WI38 (cell line): ENCODE data around the gene SEC23B.
A peak's percentile ranks its signal among the peaks of the same experiment; 100 is the strongest.

ENCODE experiments used
- H3K4me3 ChIP-seq: 2 replicates; pipeline ENCODE4 v1.5.1; 2011; ENCODE audit warnings: low read depth, mild to moderate bottlenecking, control low read depth, low read length
- TF ChIP-seq, protein P1 (sequence below): IDR thresholded peaks from 2 replicates; pipeline ENCODE4 v1.5.1; 2012; ENCODE audit warnings: low read depth, mild to moderate bottlenecking, control low read depth, low read length

The SEC23B gene

DNA sequence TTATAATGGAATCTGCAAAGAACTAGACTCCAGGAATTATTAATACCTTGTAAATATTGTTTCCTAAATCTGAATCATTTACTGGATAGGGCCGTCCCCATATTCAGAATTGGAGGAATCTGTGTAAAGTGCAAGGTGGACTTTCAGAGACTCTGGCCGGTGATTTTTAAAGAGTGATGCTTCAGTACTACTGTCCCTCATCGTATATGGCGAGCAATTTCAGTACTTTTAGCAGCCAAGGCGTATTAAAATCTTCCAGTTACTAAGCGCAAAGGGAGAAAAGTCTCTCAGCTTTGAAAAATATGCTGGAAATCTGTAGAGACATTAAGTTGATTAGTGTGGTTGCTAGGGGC is 60.0 kb downstream of the SEC23B start:
- peak overlapping the region; percentile 83 for H3K4me3 ChIP-seq

GRCh38 chr20:18571009-18571408 is 63.3 kb downstream of the SEC23B start:
- H3K4me3 ChIP-seq, result no peak overlapping the region
- TF ChIP-seq, protein P1, sequence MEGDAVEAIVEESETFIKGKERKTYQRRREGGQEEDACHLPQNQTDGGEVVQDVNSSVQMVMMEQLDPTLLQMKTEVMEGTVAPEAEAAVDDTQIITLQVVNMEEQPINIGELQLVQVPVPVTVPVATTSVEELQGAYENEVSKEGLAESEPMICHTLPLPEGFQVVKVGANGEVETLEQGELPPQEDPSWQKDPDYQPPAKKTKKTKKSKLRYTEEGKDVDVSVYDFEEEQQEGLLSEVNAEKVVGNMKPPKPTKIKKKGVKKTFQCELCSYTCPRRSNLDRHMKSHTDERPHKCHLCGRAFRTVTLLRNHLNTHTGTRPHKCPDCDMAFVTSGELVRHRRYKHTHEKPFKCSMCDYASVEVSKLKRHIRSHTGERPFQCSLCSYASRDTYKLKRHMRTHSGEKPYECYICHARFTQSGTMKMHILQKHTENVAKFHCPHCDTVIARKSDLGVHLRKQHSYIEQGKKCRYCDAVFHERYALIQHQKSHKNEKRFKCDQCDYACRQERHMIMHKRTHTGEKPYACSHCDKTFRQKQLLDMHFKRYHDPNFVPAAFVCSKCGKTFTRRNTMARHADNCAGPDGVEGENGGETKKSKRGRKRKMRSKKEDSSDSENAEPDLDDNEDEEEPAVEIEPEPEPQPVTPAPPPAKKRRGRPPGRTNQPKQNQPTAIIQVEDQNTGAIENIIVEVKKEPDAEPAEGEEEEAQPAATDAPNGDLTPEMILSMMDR, result no peak

More for the DNA sequence above, 60.0 kb downstream of the SEC23B start:
- TF ChIP-seq, protein P1, result no peak

- TF ChIP-seq, protein P1, result no peak
- no peak overlapping the region for H3K4me3 ChIP-seq
Measured at GRCh38 chr20:18571578-18571977, 63.8 kb downstream of the SEC23B start.

DNA sequence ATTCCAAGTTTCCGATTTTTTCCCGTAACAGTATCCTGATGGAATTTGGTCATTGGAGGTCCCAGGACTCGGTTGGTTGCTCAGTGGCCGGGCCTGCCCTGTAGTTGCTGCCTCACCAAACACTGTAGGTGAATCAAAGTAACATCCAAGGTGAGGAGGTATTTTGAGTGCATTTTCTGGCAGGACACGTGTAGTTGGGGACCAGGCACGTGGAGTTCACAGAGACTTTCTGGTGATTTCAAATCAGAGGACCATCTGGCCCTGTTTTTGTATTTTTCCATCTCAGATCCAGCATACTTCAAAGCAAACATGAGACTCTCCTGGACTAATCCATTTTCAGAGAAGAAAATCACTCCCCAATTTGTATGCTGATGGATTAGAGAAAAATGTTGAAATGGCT is 70.2 kb downstream of the SEC23B start:
- TF ChIP-seq, protein P1, result no peak

DNA sequence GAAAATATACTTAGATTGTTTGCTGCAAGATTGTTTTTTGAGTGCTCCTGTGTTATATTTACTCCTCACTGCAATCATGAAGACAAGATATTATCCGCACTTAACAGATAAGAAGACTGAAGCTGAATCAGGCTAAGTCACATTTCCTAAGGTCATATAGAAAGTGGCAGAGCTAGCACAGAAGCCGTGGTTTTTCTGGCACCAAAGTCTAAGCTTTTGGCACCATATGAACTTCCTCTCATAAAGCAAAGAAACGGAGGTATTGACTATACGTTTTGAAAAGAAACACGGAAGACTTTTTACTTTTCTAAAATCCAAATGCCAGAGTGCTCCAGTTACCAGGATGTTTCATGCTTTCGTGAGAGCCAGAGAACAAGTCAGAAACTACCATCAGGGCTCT is 70.8 kb downstream of the SEC23B start:
- no peak overlapping the region for H3K4me3 ChIP-seq
- TF ChIP-seq, protein P1, result no peak

More for the DNA sequence above, 70.2 kb downstream of the SEC23B start:
- no peak overlapping the region for H3K4me3 ChIP-seq

DNA sequence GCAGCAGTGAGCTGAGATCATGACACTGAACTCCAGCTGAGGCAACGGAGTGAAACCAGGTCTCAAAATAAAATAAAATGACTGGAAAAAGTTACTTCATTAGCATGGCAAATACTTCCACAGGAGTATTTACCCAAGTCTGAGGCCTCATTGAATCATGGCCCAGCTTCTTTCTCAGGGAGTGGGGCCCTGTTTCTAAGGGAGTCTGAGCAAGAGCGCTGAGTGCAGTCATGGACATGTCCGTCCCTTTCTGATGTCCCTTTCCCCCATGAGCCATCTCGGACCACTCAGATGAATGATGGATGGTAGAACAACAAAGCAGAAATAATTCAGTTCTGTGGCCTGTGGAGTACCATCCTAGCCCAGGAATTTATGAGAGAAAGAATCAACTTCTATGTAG is 72.3 kb downstream of the SEC23B start:
- TF ChIP-seq, protein P1, result no peak

DNA sequence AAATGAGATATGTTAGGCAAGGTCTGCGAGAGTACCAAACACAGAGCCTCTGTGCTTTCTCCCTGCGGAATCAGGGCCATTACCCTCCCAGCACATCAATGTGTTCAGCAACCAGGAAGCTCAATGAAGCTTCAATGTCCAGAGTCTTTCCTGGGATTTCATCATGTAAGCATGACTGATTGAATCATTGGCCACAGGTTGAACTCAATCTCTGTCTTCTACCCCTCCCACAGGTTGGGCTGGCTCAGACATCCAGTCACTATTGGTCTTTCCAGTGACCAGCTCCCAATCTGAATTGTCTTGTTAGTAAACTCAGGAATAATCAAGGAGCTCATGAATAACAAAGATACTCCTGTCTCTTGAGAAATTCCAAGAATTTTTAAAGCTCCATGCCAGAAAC is 77.4 kb downstream of the SEC23B start:
- H3K4me3 ChIP-seq, result no peak overlapping the region
- TF ChIP-seq, protein P1, result no peak

More for the DNA sequence above, 72.3 kb downstream of the SEC23B start:
- H3K4me3 ChIP-seq, result no peak overlapping the region
